Activated B cell treated with CpG ODN at 0.5 μM for 24 hours (primary cell): ENCODE measurements around the gene CYP1A2. TPM values are rescaled to one million over a fixed set of nuclear protein-coding genes. Genes with fewer than 3 reads are reported as not detected.
"Not testable (repeated sequence)": the region's sequence is repeated elsewhere in the genome, so short reads cannot be mapped to it uniquely, and the experiment has no call there.

Source experiments
- ATAC-seq: fragments of 200-7000 bp; cut with Tn5 transposase; one replicate; pipeline ENCODE4 v1.10.0; 2021; ENCODE audit warnings: low read depth, mild to moderate bottlenecking, moderate library complexity
- CTCF ChIA-PET: fragments of 350-600 bp; sonication (Branson Sonifier 250); formaldehyde crosslinking; loops from one replicate; lab custom pipeline; 2021; ENCODE audit warnings: antibody characterized with exemption; lab: Charles Lee
- POLR2A ChIA-PET: fragments of 350-600 bp; sonication (Branson Sonifier 250); formaldehyde crosslinking; loops from one replicate; lab custom pipeline; 2021; ENCODE audit warnings: antibody characterized with exemption; lab: Charles Lee
- DNase-seq: peaks from one replicate; pipeline ENCODE4 v3.0.0; 2022
- H3K27ac Mint-ChIP-seq: one replicate; pipeline ENCODE4 v1.8.0; 2020; ENCODE audit warnings: mixed read lengths
- H3K27me3 Mint-ChIP-seq: one replicate; pipeline ENCODE4 v1.8.0; 2021; ENCODE audit warnings: mixed read lengths
- H3K36me3 Mint-ChIP-seq: one replicate; pipeline ENCODE4 v1.8.0; 2021; ENCODE audit warnings: low read depth, mixed read lengths
- H3K4me1 Mint-ChIP-seq: one replicate; pipeline ENCODE4 v1.8.0; 2021; ENCODE audit warnings: mixed read lengths
- H3K4me3 Mint-ChIP-seq: one replicate; pipeline ENCODE4 v1.8.0; 2020; ENCODE audit warnings: mild to moderate bottlenecking, mixed read lengths
- H3K9me3 Mint-ChIP-seq: one replicate; pipeline ENCODE4 v1.8.0; 2020; ENCODE audit warnings: mixed read lengths
- CTCF ChIP-seq: fragments of 200-600 bp; IDR thresholded peaks from one replicate; pipeline ENCODE4 v1.8.0; 2022; ENCODE audit warnings: antibody characterized with exemption, mild to moderate bottlenecking
- intact Hi-C: fragments of 100-400 bp; cut with micrococcal nuclease; formaldehyde crosslinking; loops from one replicate; pipeline ENCODE4 v1.15.1; 2024
- total RNA-seq: library from RNA; stranded (reverse); gene quantifications from 2 replicates; pipeline ENCODE4 v1.2.3, GENCODE V29; 2022

CYP1A2 gene
- total RNA-seq, 1 donor from 2014 or later, result 0.16 TPM

DNA sequence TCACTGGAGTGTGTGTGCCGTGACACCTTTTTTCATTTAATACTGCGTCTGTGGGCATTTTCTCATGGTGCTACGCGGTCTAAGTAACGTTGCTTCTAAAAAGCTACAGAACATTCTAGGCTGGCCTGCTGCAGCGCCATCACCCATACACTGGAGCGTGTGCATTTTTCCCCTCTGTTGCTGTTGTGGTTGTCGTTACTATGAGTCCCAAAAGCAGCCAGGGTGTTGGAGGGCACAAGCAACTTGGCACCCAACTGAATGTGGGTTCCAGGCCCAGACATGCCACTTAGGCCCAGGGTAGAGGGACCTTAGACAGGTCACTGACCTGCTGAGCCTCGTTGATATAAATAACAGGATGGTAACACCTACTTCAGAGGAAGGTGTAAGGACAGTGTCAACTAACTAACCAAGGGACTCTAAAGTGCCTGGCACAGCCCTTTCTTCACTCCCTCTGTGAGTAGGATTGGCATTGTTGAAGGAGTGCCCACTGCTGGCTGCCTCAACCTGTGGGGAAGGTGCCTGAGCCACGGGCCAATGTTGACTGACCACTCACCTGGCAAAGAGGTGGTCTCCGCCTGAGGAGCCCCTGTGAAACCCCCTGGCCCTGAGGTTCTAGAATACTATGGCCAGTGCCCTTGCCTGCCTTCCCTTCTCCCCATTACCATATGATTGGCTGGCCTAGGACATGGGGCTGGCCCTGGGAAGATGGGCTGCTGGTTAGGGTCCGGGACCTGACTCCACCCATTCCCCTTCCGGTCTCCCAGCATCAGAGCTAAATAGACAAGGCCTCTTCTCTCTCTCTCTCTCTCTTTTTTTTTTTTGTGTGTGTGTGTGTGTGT, 36.8 kb downstream of the CYP1A2 start:
- TF ChIP-seq CTCF, result no peak
- peaks cover 81% of the 10 kb centered on the region for H3K4me1 Mint-ChIP-seq
- ATAC-seq, result no peak
- intact Hi-C loops, result loop anchor here (2.0 to 5.0 kb wide), 4 partner anchors 243 to 667 kb away; partner anchors contain the start of genes ARID3B, NEIL1 and SIN3A
- ChIA-PET CTCF (interaction anchor here (0.6 to 26.2 kb wide), 6 partner anchors 9 to 165 kb away, joined by 3 to 1146 read pairs (median 68); partner anchors contain the start of gene CSK), POLR2A (interaction anchor here (0.6 to 32.5 kb wide), 5 partner anchors 6 to 382 kb away, joined by 3 to 2569 read pairs (median 21); partner anchors contain the start of gene CSK)
- H3K9me3 Mint-ChIP-seq, result no peaks in the 10 kb centered on the region
- H3K27ac Mint-ChIP-seq, result peak overlapping the region; percentile 99
- no peaks in the 10 kb centered on the region for H3K27me3 Mint-ChIP-seq
- H3K36me3 Mint-ChIP-seq, result peaks cover 65% of the 10 kb centered on the region
- H3K4me3 Mint-ChIP-seq, result peak overlapping the region; percentile 94
- DNase-seq, result no peak

DNA sequence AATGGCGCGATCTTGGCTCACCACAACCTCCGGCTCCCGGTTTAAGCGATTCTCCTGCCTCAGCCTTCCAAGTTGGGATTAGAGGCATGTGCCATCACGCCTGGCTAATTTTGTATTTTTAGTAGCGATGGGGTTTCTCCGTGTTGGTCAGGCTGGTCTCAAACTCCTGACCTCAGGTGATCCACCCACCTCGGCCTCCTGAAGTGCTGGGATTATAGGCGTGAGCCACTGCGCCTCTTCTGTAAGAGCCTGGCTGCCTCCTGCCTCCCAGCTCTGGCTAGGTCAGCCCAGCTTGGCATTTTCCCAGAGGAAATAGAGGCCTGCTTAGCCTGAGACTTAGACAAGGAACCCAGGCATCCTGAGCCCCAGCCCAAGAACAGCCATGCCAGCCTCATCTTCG, 37.4 kb downstream of the CYP1A2 start:
- peaks cover 81% of the 10 kb centered on the region for H3K4me1 Mint-ChIP-seq
- POLR2A ChIA-PET, result interaction anchor here (0.6 to 32.5 kb wide), 6 partner anchors 6 to 389 kb away, joined by 3 to 2569 read pairs (median 21); partner anchors contain the start of gene CSK
- not testable (repeated sequence) for DNase-seq, H3K27me3 Mint-ChIP-seq, ATAC-seq, H3K9me3 Mint-ChIP-seq
- CTCF ChIA-PET, result interaction anchor here (0.6 to 26.2 kb wide), 5 partner anchors 10 to 115 kb away, joined by 3 to 1146 read pairs (median 7); partner anchors contain the start of gene CSK
- peaks cover 64% of the 10 kb centered on the region for H3K36me3 Mint-ChIP-seq
- intact Hi-C loops, result loop anchor here (2.0 to 5.0 kb wide), 4 partner anchors 244 to 666 kb away; partner anchors contain the start of genes ARID3B, NEIL1 and SIN3A
- H3K27ac Mint-ChIP-seq, result peak overlapping the region; percentile 99
- peak overlapping the region; percentile 94 for H3K4me3 Mint-ChIP-seq

- DNase-seq (no peak), ATAC-seq (no peak)
- Mint-ChIP-seq H3K27me3 (no peaks in the 10 kb centered on the region), H3K27ac (peak overlapping the region; percentile 99), H3K36me3 (peaks cover 64% of the 10 kb centered on the region), H3K4me3 (peak overlapping the region; percentile 89), H3K4me1 (peaks cover 82% of the 10 kb centered on the region), H3K9me3 (no peaks in the 10 kb centered on the region)
- TF ChIP-seq CTCF, result no peak
- intact Hi-C loops, result loop anchor here (1.0 to 5.0 kb wide), 5 partner anchors 9 to 666 kb away; partner anchors contain the start of genes ARID3B, NEIL1 and SIN3A
- POLR2A ChIA-PET, result interaction anchor here (0.7 to 32.5 kb wide), 18 partner anchors 6 to 667 kb away, joined by 3 to 2569 read pairs (median 7); partner anchors contain the start of genes COX5A, CSK, FAM219B and MPI
- CTCF ChIA-PET, result interaction anchor here (0.8 to 26.2 kb wide), 6 partner anchors 10 to 164 kb away, joined by 3 to 1146 read pairs (median 6); partner anchors contain the start of gene CSK
Measured at GRCh38 chr15:74786551-74787165, 38.0 kb downstream of the CYP1A2 start.

DNA sequence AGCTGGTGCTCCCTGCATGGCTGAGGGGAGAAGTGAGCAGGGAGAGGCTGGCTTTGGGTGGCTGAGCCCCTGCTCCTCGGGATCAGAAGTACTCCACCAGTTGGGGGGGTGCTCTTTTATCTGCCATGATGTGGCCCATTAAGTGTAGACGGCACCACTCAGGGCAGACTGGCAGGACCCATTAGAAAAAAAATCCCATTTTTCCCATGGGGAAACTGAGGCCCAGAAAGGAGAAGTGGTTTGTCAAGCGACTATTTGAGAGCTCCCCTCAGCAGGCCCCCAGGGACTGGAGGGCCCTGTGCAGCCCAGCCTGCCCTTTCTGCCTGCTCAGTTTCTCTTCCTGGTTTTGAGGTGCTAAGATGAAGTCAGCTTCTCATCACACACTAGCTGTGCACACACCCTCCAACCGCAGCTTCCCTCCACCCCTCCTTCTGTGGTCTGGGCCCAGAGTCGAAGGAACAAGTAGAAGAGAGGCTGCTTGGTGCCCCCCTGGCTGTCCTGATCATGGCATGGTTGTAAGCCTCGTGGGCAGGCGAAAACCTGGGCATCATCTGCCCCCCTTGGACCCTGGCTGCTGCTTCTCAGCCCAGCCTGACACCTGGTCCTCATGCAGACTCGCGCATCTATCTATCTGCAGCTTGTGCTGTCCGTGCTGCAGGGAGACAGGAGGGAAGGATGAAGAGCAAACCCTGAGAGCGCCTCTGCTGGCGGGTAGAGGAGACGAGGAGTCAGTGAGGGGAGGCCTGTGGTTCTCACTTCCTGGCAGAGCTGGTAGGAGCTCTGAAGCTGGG, 38.8 kb downstream of the CYP1A2 start:
- Mint-ChIP-seq H3K27me3 (no peaks in the 10 kb centered on the region), H3K36me3 (peaks cover 72% of the 10 kb centered on the region), H3K4me1 (peaks cover 90% of the 10 kb centered on the region), H3K4me3 (peak overlapping the region; percentile 89), H3K27ac (peak overlapping the region; percentile 99), H3K9me3 (no peaks in the 10 kb centered on the region)
- intact Hi-C loops, result loop anchor here (1.0 to 5.0 kb wide), 7 partner anchors 10 to 665 kb away; partner anchors contain the start of genes ARID3B, NEIL1 and SIN3A
- ATAC-seq (peak; percentile 60), DNase-seq (peak; percentile 82)
- ChIA-PET POLR2A (interaction anchor here (0.7 to 32.5 kb wide), 28 partner anchors 5 to 666 kb away, joined by 3 to 2569 read pairs (median 4); partner anchors contain the start of genes CLK3, COX5A, CSK and CYP1A1), CTCF (interaction anchor here (0.8 to 26.2 kb wide), 8 partner anchors 11 to 402 kb away, joined by 3 to 1146 read pairs (median 4); partner anchors contain the start of gene CSK)
- TF ChIP-seq CTCF, result no peak
